Cardiac fibroblast (primary cell): ENCODE results near the gene SLC1A2.

Experiments used
- DNase-seq, 2 donors: peaks; one replicate each; pipeline versions ENCODE4 v3.0.0 to v3.0.0-alpha.2; 2010; ENCODE audit warnings: low read depth in 2 of 2
- H3K4me3 ChIP-seq, 2 donors: replicated peaks in 1 of 2; 1 replicate in 1 of 2; 2 replicates in 1 of 2; pipeline ENCODE4 v1.5.1; 2011; ENCODE audit warnings: low read depth in 2 of 2, low read length in 2 of 2, mild to moderate bottlenecking in 2 of 2, moderate library complexity in 1 of 2
- TF ChIP-seq, protein P1 (sequence below): IDR thresholded peaks from one replicate; pipeline ENCODE4 v1.5.1; 2011; ENCODE audit warnings: low read depth, mild to moderate bottlenecking, low read length, inconsistent platforms

The SLC1A2 gene

DNA sequence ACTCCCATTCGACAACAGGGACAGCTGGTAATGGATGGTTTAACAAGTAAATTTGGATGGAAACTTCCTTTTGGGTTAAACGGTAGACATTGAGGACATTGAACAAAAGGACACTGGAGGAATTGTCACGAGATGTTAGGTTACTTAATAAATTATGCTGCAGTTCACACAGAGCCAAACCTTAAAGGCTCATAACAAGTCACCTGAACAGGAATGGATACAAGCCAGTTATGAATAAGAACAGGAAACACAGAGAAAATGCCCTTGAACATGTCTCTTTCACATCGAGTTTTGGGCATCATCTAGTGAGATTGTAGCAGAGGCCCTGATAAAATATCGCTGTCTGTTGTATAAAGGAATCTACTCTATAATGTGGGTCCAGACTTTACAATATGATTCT is 214.7 kb downstream of the SLC1A2 start:
- no peak overlapping the region for H3K4me3 ChIP-seq
- TF ChIP-seq, protein P1, sequence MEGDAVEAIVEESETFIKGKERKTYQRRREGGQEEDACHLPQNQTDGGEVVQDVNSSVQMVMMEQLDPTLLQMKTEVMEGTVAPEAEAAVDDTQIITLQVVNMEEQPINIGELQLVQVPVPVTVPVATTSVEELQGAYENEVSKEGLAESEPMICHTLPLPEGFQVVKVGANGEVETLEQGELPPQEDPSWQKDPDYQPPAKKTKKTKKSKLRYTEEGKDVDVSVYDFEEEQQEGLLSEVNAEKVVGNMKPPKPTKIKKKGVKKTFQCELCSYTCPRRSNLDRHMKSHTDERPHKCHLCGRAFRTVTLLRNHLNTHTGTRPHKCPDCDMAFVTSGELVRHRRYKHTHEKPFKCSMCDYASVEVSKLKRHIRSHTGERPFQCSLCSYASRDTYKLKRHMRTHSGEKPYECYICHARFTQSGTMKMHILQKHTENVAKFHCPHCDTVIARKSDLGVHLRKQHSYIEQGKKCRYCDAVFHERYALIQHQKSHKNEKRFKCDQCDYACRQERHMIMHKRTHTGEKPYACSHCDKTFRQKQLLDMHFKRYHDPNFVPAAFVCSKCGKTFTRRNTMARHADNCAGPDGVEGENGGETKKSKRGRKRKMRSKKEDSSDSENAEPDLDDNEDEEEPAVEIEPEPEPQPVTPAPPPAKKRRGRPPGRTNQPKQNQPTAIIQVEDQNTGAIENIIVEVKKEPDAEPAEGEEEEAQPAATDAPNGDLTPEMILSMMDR: no peak
- DNase-seq: no peak
